ENCODE results near the gene THAP7. TPM values are rescaled to one million over a fixed set of nuclear protein-coding genes. Genes with fewer than 3 reads are reported as not detected.

THAP7 gene
- total and polyA plus RNA-seq, 9 of the 15 experiments (the other 6 are each of a cell fraction or from before 2014, with no cell fraction given), result 7.9 to 263 (median 84.1) TPM

DNA sequence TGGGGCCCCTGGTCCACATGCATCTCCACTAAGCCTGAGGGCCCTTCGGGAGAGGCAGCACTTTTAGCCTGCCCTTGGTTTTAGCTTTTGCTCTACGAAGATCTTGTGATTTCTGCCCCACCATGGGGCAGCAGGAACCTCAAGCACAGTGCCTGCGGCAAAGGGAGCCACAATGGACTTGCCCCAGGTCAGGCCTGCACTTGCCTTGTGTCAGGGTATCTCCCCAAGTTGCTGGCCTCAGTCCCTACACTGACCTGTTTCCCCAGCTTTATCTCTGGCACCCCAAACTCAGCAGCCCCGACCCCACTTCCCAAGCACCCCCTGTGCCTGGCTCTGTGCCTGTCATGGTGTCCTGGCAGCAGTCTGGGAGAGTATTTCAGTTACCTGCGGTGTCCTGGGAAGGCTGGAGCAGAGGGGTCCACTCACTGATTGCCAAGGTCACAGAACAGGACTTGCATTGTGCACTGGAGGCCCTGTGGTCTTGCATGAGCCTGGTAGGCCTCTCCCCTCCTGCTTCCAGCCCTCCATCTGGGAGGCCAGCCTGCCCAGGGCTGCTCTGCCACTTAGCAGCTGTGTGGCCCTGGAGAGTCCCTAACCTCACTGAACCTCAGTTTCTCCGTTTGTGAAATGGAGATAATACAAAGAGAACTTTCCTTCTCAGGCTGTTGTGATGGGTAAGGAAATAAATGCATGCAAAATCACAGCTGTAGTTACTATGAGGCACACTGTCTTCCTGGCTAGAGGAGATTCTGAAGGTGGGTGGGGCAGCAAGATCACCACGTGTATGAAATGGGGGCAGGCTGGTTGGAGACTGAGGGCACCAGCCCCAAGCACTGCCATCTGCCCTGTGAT is 38.5 kb downstream of the THAP7 start (continued):
- TF ChIP-seq, protein P1, sequence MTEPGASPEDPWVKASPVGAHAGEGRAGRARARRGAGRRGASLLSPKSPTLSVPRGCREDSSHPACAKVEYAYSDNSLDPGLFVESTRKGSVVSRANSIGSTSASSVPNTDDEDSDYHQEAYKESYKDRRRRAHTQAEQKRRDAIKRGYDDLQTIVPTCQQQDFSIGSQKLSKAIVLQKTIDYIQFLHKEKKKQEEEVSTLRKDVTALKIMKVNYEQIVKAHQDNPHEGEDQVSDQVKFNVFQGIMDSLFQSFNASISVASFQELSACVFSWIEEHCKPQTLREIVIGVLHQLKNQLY (CRISPR knock-in tag; conservative IDR thresholded peaks at IDR 0.05), result peak in 1 of 2 experiments; percentile 81; a peak in 1 of 4 replicates
- TF ChIP-seq BRCA1 (IDR thresholded peaks at IDR 0.05) (no peak), BRCA1 (CRISPR knock-in tag; IDR thresholded peaks at IDR 0.05) (peak; percentile 97; the same call in 1 of the 2 replicates), ZNF436 (CRISPR knock-in tag; IDR thresholded peaks at IDR 0.05) (0 out of 2 replicates have a peak, but pooled peaks have one; percentile 14), ZFP36 (IDR thresholded peaks at IDR 0.05; ENCODE audit: low read depth, low read length, partially characterized antibody) (peak; percentile 2), ZNF197 (CRISPR knock-in tag; IDR thresholded peaks at IDR 0.05; ENCODE audit: low read depth) (no peak), ZNF124 (CRISPR knock-in tag; IDR thresholded peaks at IDR 0.05) (peak; percentile 21; the same call in 1 of the 2 replicates), PRMT5 (CRISPR knock-in tag; IDR thresholded peaks at IDR 0.05) (0 out of 2 replicates have a peak, but pooled peaks have one; percentile 57), KLF13 (tag; IDR thresholded peaks at IDR 0.05; ENCODE audit: borderline replicate concordance, low read depth) (no peak), TCF3 (CRISPR knock-in tag; IDR thresholded peaks at IDR 0.05) (no peak), HMG20A (CRISPR knock-in tag; conservative IDR thresholded peaks at IDR 0.05) (no peak), HDAC2 (IDR thresholded peaks at IDR 0.05) (no peak), STAG1 (CRISPR knock-in tag; IDR thresholded peaks at IDR 0.05; ENCODE audit: borderline replicate concordance) (peak; percentile 50; the same call in 1 of the 2 replicates), MED1 (CRISPR knock-in tag; IDR thresholded peaks at IDR 0.05; ENCODE audit: borderline replicate concordance) (0 out of 2 replicates have a peak, but pooled peaks have one; percentile 76), NR2C2 (CRISPR knock-in tag; IDR thresholded peaks at IDR 0.05) (0 out of 2 replicates have a peak, but pooled peaks have one; percentile 37), NR2C2 (tag; IDR thresholded peaks at IDR 0.05) (no peak), TAF7 (tag; IDR thresholded peaks at IDR 0.05) (no peak)
- TF ChIP-seq, protein P2, sequence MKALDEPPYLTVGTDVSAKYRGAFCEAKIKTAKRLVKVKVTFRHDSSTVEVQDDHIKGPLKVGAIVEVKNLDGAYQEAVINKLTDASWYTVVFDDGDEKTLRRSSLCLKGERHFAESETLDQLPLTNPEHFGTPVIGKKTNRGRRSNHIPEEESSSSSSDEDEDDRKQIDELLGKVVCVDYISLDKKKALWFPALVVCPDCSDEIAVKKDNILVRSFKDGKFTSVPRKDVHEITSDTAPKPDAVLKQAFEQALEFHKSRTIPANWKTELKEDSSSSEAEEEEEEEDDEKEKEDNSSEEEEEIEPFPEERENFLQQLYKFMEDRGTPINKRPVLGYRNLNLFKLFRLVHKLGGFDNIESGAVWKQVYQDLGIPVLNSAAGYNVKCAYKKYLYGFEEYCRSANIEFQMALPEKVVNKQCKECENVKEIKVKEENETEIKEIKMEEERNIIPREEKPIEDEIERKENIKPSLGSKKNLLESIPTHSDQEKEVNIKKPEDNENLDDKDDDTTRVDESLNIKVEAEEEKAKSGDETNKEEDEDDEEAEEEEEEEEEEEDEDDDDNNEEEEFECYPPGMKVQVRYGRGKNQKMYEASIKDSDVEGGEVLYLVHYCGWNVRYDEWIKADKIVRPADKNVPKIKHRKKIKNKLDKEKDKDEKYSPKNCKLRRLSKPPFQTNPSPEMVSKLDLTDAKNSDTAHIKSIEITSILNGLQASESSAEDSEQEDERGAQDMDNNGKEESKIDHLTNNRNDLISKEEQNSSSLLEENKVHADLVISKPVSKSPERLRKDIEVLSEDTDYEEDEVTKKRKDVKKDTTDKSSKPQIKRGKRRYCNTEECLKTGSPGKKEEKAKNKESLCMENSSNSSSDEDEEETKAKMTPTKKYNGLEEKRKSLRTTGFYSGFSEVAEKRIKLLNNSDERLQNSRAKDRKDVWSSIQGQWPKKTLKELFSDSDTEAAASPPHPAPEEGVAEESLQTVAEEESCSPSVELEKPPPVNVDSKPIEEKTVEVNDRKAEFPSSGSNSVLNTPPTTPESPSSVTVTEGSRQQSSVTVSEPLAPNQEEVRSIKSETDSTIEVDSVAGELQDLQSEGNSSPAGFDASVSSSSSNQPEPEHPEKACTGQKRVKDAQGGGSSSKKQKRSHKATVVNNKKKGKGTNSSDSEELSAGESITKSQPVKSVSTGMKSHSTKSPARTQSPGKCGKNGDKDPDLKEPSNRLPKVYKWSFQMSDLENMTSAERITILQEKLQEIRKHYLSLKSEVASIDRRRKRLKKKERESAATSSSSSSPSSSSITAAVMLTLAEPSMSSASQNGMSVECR (CRISPR knock-in tag; IDR thresholded peaks at IDR 0.05), result peak; percentile 36; the same call in 1 of the 2 replicates
- TF ChIP-seq, protein P3, sequence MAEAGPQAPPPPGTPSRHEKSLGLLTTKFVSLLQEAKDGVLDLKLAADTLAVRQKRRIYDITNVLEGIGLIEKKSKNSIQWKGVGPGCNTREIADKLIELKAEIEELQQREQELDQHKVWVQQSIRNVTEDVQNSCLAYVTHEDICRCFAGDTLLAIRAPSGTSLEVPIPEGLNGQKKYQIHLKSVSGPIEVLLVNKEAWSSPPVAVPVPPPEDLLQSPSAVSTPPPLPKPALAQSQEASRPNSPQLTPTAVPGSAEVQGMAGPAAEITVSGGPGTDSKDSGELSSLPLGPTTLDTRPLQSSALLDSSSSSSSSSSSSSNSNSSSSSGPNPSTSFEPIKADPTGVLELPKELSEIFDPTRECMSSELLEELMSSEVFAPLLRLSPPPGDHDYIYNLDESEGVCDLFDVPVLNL (CRISPR knock-in tag; IDR thresholded peaks at IDR 0.05; ENCODE audit: low read depth), result 0 out of 2 replicates have a peak, but pooled peaks have one; percentile 8
- TF ChIP-seq, protein P4, sequence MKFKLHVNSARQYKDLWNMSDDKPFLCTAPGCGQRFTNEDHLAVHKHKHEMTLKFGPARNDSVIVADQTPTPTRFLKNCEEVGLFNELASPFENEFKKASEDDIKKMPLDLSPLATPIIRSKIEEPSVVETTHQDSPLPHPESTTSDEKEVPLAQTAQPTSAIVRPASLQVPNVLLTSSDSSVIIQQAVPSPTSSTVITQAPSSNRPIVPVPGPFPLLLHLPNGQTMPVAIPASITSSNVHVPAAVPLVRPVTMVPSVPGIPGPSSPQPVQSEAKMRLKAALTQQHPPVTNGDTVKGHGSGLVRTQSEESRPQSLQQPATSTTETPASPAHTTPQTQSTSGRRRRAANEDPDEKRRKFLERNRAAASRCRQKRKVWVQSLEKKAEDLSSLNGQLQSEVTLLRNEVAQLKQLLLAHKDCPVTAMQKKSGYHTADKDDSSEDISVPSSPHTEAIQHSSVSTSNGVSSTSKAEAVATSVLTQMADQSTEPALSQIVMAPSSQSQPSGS (CRISPR knock-in tag; IDR thresholded peaks at IDR 0.05), result peak; percentile 54; the same call in 1 of the 2 replicates
